Right lobe of liver (tissue), 6 donors: Measurements from ENCODE around the gene CHRNA1. TPM values are rescaled to one million over a fixed set of nuclear protein-coding genes. Genes with fewer than 3 reads are reported as not detected.
A peak's percentile ranks its signal among the peaks of the same experiment; 100 is the strongest.

Source experiments
- ATAC-seq, 4 donors: fragments of 200-7000 bp; cut with Tn5 transposase; one replicate each; pipeline ENCODE4 v1.9.1; 2020; ENCODE audit warnings: mild to moderate bottlenecking in 4 of 4, moderate library complexity in 4 of 4
- DNase-seq, 3 donors: peaks; one replicate each; pipeline ENCODE4 v3.0.0-alpha.2; 2020
- H3K27ac ChIP-seq, 3 donors: fragments of 200-600 bp; one replicate each; pipeline ENCODE4 v1.8.0; 2022
- H3K27me3 ChIP-seq, 2 donors: fragments of 200-600 bp; one replicate each; pipeline ENCODE4 v1.8.0; 2022
- H3K36me3 ChIP-seq, 4 donors: fragments of 200-600 bp; sonication (generic) in 1 of 4; one replicate each; pipeline versions ENCODE4 v1.5.1 to v1.8.0; 2017 to 2022; ENCODE audit warnings: control low read depth in 1 of 4
- H3K4me1 ChIP-seq, 4 donors: fragments of 200-600 bp; sonication (generic) in 1 of 4; one replicate each; pipeline versions ENCODE4 v1.5.1 to v1.8.0; 2017 to 2022; ENCODE audit warnings: control low read depth in 1 of 4
- H3K4me3 ChIP-seq, 3 donors: fragments of 200-600 bp; one replicate each; pipeline ENCODE4 v1.8.0; 2022
- H3K9me3 ChIP-seq, 4 donors: fragments of 200-600 bp; sonication (generic) in 1 of 4; one replicate each; pipeline versions ENCODE4 v1.5.1 to v1.8.0; 2017 to 2022; ENCODE audit warnings: control low read depth in 1 of 4
- POLR2A ChIP-seq: fragments of 450-650 bp; IDR thresholded peaks from one replicate; pipeline ENCODE4 v1.6.1; 2017; ENCODE audit warnings: antibody characterized with exemption, mild to moderate bottlenecking
- WGBS: methylation state at CpG from one replicate; pipeline ENCODE4 v1.1.6; 2018; ENCODE audit warnings: low coverage, low lambda C conversion rate; ENCODE audit not compliant: insufficient coverage; ENCODE audit errors: missing lambda C conversion rate; 5-methylcytosine and 5-hydroxymethylcytosine counted together
- intact Hi-C, 2 donors: fragments of 100-400 bp; cut with DNase I; formaldehyde crosslinking; loops; one replicate each; pipeline versions ENCODE4 v1.11.2 to v1.14.1; 2022
- total RNA-seq, 6 experiments: library from RNA; depleted of rRNA in 2 of 6; stranded (reverse); fragments of >200 nt in 2 of 6; fragmentation: NEBNext Ultra II Directional in 3 of 6; extraction: Animal tissue kit (Norgen Biotek cat#: 25700) in 3 of 6; gene quantifications; one replicate each; pipeline versions ENCODE4 v1.1.0 to v1.2.4, GENCODE V29; 2016 to 2023
- TF ChIP-seq, protein P1 (sequence below), 4 donors: fragments of 200-600 bp in 3 of 4; fragments of 450-650 bp in 1 of 4; IDR thresholded peaks; one replicate each; pipeline versions ENCODE4 v1.5.1 to v1.8.0; 2016 to 2022; ENCODE audit warnings: antibody characterized with exemption in 4 of 4, mild to moderate bottlenecking in 2 of 4
- donor health status: DM: no; HTN: yes; CAD: no.
- donor health status: DM: no; HTN: no; CAD: no.
- donor health status: DM: no; HTN: no; CAD: no.
- donor health status: DM: no; HTN: yes; CAD: no.
- donor health status: DM: no; HTN: yes; CAD: no.

Gene CHRNA1
- total RNA-seq, 6 experiments from 2014 or later: 0.19 TPM; not detected in 5

DNA sequence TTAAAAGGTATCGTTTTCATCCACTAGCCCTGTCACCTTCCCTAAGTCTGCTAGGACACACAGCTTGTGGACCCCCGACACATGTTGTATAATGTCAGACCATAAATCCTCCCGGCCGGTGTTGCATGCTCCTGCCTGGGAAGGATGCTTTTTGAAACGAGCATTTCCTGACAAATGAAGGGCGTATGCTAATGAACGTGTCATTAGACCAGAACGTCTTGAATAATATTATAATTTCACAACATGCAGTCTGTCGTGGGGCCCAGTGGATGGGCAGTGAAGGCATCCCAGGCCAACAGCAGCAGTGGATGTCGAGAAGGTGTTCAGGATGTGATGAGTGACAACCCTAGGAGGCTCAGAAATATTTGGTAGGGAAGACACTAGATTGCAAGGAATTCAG is 7.5 kb downstream of the CHRNA1 start:
- intact Hi-C loops: no loop called here
- 67% methylated on average over 10 of the region's 10 CpGs for WGBS
- Histone ChIP-seq H3K9me3 (no peaks in the 10 kb centered on the region), H3K27ac (no peak overlapping the region), H3K36me3 (no peaks in the 10 kb centered on the region), H3K4me3 (no peak overlapping the region), H3K4me1 (no peaks in the 10 kb centered on the region), H3K27me3 (no peaks in the 10 kb centered on the region)
- DNase-seq (no peak), ATAC-seq (no peak)
- TF ChIP-seq, protein P1, sequence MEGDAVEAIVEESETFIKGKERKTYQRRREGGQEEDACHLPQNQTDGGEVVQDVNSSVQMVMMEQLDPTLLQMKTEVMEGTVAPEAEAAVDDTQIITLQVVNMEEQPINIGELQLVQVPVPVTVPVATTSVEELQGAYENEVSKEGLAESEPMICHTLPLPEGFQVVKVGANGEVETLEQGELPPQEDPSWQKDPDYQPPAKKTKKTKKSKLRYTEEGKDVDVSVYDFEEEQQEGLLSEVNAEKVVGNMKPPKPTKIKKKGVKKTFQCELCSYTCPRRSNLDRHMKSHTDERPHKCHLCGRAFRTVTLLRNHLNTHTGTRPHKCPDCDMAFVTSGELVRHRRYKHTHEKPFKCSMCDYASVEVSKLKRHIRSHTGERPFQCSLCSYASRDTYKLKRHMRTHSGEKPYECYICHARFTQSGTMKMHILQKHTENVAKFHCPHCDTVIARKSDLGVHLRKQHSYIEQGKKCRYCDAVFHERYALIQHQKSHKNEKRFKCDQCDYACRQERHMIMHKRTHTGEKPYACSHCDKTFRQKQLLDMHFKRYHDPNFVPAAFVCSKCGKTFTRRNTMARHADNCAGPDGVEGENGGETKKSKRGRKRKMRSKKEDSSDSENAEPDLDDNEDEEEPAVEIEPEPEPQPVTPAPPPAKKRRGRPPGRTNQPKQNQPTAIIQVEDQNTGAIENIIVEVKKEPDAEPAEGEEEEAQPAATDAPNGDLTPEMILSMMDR (IDR thresholded peaks at IDR 0.05): no peak
- no peak for TF ChIP-seq POLR2A

DNA sequence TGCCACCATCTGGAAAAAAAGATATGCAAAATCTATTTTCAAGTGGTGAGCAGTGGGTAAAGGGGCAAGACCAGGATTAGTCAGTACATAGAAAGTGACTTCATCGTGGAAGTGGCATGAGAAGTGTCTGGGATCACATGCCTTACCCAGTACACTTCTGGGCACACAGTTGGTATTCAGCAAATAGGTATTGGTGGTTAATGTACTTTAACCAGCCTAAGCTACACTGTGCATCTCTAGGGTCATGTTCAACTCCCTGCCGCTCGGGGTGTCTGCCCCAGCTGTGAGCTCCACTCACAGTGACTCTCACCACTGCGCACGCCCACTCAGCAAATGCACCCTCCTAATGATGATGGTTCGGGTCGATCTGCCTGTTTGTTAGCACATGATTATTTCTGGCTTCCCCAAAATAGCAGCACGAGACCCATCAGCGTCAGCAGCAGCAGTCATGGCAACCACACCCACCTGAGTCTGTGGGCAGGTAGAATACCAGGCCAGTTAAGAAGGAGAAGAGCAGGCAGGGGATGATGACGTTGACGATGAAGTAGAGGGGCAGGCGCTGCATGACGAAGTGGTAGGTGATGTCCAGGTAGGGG is 11.1 kb downstream of the CHRNA1 start:
- intact Hi-C loops: no loop called here
- Histone ChIP-seq H3K4me3 (no peak overlapping the region), H3K4me1 (no peaks in the 10 kb centered on the region), H3K36me3 (no peaks in the 10 kb centered on the region), H3K9me3 (no peaks in the 10 kb centered on the region), H3K27ac (no peak overlapping the region), H3K27me3 (no peaks in the 10 kb centered on the region)
- TF ChIP-seq POLR2A: no peak
- TF ChIP-seq, protein P1 (IDR thresholded peaks at IDR 0.05): no peak
- 72% methylated on average over 5 of the region's 13 CpGs for WGBS
- no peak for DNase-seq
- no peak for ATAC-seq

DNA sequence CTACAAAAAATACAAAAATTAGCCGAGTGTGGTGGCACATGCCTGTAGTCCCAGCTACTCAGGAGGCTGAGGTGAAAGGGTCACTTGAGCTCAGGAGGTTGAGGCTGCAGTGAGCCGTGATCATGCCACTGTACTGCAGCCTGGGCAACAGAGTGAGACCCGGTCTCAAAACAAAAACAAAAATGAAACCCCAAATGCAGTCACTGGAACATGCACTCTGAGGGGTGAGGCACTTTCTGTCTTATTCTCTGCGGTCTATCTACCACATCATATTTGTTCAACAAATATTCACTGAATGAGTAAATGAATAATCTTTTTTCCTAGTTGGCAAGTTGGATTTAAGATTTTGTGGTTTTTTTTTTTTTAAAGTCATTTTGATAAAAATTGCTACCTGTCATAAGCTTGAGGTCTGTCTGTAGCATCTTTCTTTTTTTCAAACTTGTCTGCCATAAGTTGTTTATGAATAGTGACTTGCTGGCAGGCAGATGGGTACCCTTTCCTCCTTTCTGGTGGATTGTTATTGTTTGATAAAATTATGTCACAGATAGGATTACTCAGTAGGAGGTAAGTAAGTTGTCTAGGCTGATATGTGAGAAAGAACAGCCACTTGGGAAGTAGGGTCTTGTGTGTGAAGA is 11.8 kb downstream of the CHRNA1 start:
- DNase-seq: no peak
- H3K27me3 ChIP-seq: no peaks in the 10 kb centered on the region
- no peaks in the 10 kb centered on the region for H3K9me3 ChIP-seq
- WGBS: 70% methylated on average over 4 of the region's 4 CpGs
- no peak for ATAC-seq
- no peaks in the 10 kb centered on the region for H3K36me3 ChIP-seq
- no peak overlapping the region for H3K4me3 ChIP-seq
- H3K27ac ChIP-seq: no peak overlapping the region
- no peaks in the 10 kb centered on the region for H3K4me1 ChIP-seq
- intact Hi-C loops: no loop called here
- no peak for TF ChIP-seq POLR2A
- TF ChIP-seq, protein P1 (IDR thresholded peaks at IDR 0.05): no peak

DNA sequence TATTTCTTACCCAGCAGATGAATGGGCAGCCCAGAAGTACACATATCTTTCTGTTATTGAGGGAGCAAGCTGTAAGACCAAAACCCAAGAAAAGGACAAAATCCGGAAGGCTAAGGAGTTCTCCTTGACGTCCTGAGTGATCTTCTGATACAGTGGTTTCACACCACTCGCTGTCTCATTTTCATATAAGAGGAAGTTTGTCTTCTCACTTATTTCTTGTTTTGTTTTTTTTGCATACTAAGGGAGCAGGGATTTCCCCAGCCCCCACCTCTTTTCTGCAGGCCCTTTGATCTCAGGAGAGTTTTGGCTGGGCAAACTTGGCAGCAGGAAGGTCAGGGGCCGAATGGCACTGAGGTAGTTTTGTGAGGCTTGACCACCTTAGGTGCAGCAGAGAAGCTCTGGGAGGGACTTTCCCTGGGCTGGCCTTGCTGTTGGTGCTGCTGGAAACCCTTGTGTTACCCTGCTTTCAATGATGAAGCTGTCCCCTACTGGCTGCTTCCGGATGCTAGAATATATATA is 13.3 kb downstream of the CHRNA1 start:
- TF ChIP-seq, protein P1 (IDR thresholded peaks at IDR 0.05): no peak
- Histone ChIP-seq H3K27me3 (no peaks in the 10 kb centered on the region), H3K9me3 (no peaks in the 10 kb centered on the region), H3K4me3 (no peak overlapping the region), H3K27ac (no peak overlapping the region), H3K36me3 (no peaks in the 10 kb centered on the region), H3K4me1 (no peaks in the 10 kb centered on the region)
- 45% methylated on average over 5 of the region's 5 CpGs for WGBS
- DNase-seq: no peak
- intact Hi-C loops: no loop called here
- ATAC-seq: peak in 1 of 4 donors; percentile 33
